Activated T-helper 1 cell treated with Interleukin-2 at 50 U/mL for 16 hours (primary cell): Measurements from ENCODE around the gene TMPRSS3.
"Not testable (repeated sequence)": the region's sequence is repeated elsewhere in the genome, so short reads cannot be mapped to it uniquely, and the experiment has no call there.

Experiments
- DNase-seq: peaks from one replicate; pipeline ENCODE4 v3.0.0-alpha.2; 2020; ENCODE audit warnings: low read depth

Gene TMPRSS3

GRCh38 chr21:42427809-42428419 lies 32.1 kb upstream of the TMPRSS3 start:
- DNase-seq: no peak

- no peak for DNase-seq
These were observed 31.1 kb upstream of the TMPRSS3 start for GRCh38 chr21:42426876-42427480.

GRCh38 chr21:42426424-42426823 lies 30.6 kb upstream of the TMPRSS3 start:
- no peak for DNase-seq

- no peak for DNase-seq
These were observed 29.7 kb upstream of the TMPRSS3 start for GRCh38 chr21:42425591-42425990.

GRCh38 chr21:42424914-42425541 lies 29.2 kb upstream of the TMPRSS3 start:
- peak; percentile 70 for DNase-seq

GRCh38 chr21:42423685-42424084 lies 27.8 kb upstream of the TMPRSS3 start:
- DNase-seq: no peak

- DNase-seq: no peak
These were observed 27.4 kb upstream of the TMPRSS3 start for GRCh38 chr21:42423197-42423675.

- no peak for DNase-seq
These were observed 25.4 kb upstream of the TMPRSS3 start for GRCh38 chr21:42421018-42421793.

- DNase-seq: no peak
These were observed 24.0 kb upstream of the TMPRSS3 start for GRCh38 chr21:42419845-42420244.

GRCh38 chr21:42418886-42419285 lies 23.0 kb upstream of the TMPRSS3 start:
- DNase-seq: no peak

GRCh38 chr21:42417533-42417932 lies 21.7 kb upstream of the TMPRSS3 start:
- DNase-seq: no peak

GRCh38 chr21:42414928-42415769 lies 19.3 kb upstream of the TMPRSS3 start:
- peak; percentile 74 for DNase-seq

GRCh38 chr21:42414553-42414927 lies 18.7 kb upstream of the TMPRSS3 start:
- DNase-seq: no peak

- no peak for DNase-seq
These were observed 18.2 kb upstream of the TMPRSS3 start for GRCh38 chr21:42414066-42414465.

GRCh38 chr21:42413500-42413899 lies 17.6 kb upstream of the TMPRSS3 start:
- no peak for DNase-seq

- no peak for DNase-seq
These were observed 17.2 kb upstream of the TMPRSS3 start for GRCh38 chr21:42413093-42413492.

- DNase-seq: no peak
These were observed 16.7 kb upstream of the TMPRSS3 start for GRCh38 chr21:42412636-42412933.

GRCh38 chr21:42411891-42412635 lies 16.2 kb upstream of the TMPRSS3 start:
- DNase-seq: no peak

- no peak for DNase-seq
These were observed 15.5 kb upstream of the TMPRSS3 start for GRCh38 chr21:42411197-42411869.

GRCh38 chr21:42409366-42409765 lies 13.5 kb upstream of the TMPRSS3 start:
- no peak for DNase-seq

GRCh38 chr21:42408718-42409117 lies 12.9 kb upstream of the TMPRSS3 start:
- not testable (repeated sequence) for DNase-seq
